GM19463 (cell line): ENCODE results near the gene AXIN1.
"Not testable (repeated sequence)": the region's sequence is repeated elsewhere in the genome, so short reads cannot be mapped to it uniquely, and the experiment has no call there.

Source experiments
- ATAC-seq: cut with Tn5 transposase; IDR thresholded peaks from one replicate; pipeline ENCODE4 v1.9.1; 2021; ENCODE audit warnings: mild to moderate bottlenecking, moderate library complexity; ENCODE audit not compliant: unreplicated experiment

AXIN1 gene, protein sequence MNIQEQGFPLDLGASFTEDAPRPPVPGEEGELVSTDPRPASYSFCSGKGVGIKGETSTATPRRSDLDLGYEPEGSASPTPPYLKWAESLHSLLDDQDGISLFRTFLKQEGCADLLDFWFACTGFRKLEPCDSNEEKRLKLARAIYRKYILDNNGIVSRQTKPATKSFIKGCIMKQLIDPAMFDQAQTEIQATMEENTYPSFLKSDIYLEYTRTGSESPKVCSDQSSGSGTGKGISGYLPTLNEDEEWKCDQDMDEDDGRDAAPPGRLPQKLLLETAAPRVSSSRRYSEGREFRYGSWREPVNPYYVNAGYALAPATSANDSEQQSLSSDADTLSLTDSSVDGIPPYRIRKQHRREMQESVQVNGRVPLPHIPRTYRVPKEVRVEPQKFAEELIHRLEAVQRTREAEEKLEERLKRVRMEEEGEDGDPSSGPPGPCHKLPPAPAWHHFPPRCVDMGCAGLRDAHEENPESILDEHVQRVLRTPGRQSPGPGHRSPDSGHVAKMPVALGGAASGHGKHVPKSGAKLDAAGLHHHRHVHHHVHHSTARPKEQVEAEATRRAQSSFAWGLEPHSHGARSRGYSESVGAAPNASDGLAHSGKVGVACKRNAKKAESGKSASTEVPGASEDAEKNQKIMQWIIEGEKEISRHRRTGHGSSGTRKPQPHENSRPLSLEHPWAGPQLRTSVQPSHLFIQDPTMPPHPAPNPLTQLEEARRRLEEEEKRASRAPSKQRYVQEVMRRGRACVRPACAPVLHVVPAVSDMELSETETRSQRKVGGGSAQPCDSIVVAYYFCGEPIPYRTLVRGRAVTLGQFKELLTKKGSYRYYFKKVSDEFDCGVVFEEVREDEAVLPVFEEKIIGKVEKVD

DNA sequence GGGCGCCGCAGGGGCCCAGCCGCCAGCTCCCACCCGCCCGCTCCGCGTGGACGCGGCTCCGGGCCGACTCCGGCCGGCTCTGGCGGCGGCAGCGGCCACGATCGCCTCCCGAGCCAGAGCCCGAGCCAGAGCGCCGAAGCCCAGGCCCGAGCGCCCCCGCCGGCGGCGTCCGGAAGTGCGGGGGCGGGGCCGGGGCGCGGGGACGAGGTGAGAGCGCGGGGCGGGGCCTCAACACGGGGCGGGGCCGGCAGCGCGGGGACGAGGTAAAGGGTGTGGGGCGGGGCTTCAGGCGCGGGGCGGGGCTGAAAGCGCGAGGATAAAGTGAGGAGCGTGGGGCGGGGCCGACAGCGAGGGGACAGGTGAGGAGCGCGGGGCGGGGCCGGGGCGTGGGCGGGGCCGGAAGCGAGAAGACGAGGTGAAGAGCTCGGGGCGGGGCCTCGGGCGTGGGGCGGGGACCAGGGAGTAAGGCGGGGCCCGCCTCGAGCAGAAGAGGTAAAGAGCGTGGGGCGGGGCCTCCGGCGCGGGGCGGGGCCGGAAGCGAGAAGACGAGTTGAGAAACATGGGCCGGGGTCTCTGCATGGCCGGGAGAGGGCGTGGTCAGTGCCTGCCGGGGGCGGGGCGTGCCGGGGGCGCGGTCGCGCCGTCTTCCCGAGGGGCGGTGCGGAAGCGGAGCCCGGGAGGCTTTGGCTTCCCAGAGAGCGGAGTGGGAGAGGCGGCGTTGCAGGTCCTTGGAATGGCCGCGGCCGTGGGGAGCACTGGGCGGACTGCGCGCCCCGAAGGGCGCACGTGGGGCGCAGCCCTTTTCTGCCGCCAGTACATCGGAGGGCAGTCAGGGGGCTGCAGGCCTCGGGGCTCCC lies at the start of gene AXIN1:
Gene AXIN1 (minus strand): TSS at position 177 of the 857 bp plus-strand sequence. CDS start 5,698 bp downstream, outside the sequence.
- peak; percentile 58 for ATAC-seq

GRCh38 chr16:401468-402348 lies 49.2 kb upstream of the AXIN1 start, which contains the start of gene DECR2:
DECR2 (plus strand) TSS chr16:401885; CDS start chr16:401964, 79 bp downstream.
- ATAC-seq: peak; percentile 64

GRCh38 chr16:400061-400591 lies 47.6 kb upstream of the AXIN1 start:
- no peak for ATAC-seq

GRCh38 chr16:399340-400019 lies 47.0 kb upstream of the AXIN1 start:
- no peak for ATAC-seq

- ATAC-seq: no peak
Observed at GRCh38 chr16:398561-399339, 46.2 kb upstream of the AXIN1 start.

DNA sequence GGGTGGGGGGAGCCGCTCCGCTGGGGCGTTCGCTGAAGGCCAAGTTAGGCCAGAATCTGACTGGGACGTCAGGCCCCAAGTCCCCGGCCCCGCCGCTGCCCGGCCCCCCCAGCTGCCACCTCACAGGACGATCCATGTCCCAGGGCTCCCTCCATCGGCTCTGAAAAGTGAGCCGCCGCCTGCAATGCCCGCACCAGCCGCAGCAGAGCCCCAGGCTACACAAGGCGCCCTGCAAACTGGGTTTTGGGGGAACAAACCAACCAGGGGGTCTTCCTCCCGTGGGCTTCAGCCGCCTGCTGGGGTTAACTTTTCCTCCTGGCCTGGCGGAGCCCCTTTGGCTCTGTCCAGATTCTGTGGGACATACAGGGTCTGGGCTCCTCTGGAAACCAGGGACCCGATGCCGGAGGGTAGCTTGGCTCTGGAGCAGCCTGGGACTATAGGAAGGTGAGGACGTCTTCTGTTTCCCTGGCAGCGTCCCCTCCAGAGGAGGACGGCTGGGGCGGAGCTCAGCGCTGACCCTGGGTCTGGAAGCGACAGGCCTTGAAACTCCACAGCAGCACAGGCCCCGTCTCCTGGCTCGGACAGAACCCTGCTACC lies 45.3 kb upstream of the AXIN1 start:
- ATAC-seq: no peak

DNA sequence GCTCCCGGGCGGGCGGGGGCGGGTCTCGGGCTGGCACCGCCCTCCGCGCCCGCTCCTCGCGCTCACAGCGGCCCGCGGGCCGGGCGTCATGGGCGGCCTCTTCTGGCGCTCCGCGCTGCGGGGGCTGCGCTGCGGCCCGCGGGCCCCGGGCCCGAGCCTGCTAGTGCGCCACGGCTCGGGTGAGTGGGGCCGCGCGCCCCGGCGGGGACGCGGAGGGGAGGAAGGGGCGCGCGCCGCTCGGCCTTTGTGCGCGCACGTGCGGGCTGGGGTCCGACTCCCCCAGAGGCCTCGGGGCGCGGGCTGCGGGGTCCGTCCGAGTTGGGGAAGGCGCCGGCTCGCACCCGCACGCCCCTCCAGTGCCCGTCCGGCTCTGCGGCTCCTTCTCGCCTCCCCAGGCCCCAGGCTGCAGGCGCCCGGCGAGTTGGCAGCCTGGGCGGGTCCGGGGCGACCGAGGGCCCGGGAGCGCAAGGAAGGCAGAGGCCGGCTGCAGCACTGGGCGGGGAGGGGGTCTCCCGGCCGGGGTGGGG lies 44.7 kb upstream of the AXIN1 start, which contains the start of gene NME4:
Gene NME4 (plus strand): TSS at position 65 of the 527 bp plus-strand sequence. CDS start 24 bp downstream, at position 89.
- no peak for ATAC-seq

DNA sequence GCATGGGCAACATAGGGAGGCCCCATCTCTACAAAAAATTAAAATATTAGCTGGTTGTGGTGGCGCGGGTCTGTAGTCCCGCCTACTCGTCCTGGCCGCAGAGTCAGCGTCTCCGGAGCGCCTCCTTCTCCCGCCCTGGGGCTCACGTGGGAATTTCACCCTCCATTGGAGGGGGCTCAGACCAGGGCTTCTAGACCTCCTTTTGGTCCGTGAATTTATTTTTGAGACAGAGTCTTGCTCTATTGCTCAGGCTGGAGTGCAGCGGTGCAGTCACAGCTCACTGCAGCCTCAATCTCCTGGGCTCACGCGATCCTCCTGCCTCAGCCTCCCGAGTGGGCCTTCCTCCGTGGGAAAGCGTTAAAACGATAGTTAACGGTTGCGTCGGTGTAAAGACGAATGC lies 44.1 kb upstream of the AXIN1 start:
- no peak for ATAC-seq

- ATAC-seq: no peak
Observed at GRCh38 chr16:396199-396598, 43.7 kb upstream of the AXIN1 start.

GRCh38 chr16:392450-393030 lies 40.0 kb upstream of the AXIN1 start:
- peak; percentile 69 for ATAC-seq

- ATAC-seq: no peak
Observed at GRCh38 chr16:391885-392335, 39.4 kb upstream of the AXIN1 start.

GRCh38 chr16:389352-389751 lies 36.8 kb upstream of the AXIN1 start:
- no peak for ATAC-seq

GRCh38 chr16:387761-388666 lies 35.5 kb upstream of the AXIN1 start:
- ATAC-seq: not testable (repeated sequence)

- ATAC-seq: no peak
Observed at GRCh38 chr16:386641-387156, 34.2 kb upstream of the AXIN1 start.

DNA sequence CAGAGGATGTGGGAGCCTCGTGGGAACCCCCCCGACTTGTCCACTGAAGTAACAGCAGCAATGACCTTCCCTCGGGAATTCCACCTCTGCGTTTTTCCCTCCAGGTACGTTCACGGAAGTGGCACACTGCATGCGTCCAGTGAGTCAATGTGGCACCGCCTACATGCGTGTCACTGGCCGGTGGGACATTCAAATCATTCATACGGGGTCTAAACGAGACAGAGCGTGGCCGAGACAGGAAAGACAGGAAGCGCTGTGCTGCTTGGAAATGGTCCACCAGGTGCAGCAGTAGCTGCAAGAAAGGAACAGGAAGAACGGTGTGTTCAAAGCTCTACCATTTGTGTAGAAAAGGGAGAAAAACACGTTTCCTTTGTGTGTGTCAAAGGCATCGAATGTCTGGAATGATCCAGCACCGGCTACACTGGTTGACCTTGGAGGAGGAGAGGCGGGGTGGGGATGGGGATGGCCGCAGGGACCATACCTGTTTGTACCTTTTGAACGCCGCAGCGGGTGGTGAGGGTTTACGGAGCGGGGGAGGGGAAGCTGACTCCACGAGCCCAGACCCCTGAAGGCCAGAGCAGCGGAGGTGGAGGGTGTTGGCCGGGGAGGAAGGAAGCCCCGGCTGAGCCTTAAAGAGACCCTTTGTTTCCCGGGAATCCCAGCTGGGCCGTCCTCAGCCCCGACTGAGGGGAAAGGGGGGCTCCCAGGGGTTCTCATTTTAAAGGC lies 31.0 kb upstream of the AXIN1 start:
- no peak for ATAC-seq
